Neural progenitor cell (in vitro differentiated cells): ENCODE data around the gene KCNJ14. TPM values are rescaled to one million over a fixed set of nuclear protein-coding genes. Genes with fewer than 3 reads are reported as not detected.
A peak's percentile ranks its signal among the peaks of the same experiment; 100 is the strongest.

Experiments
- DNase-seq: peaks from one replicate; pipeline ENCODE4 v3.0.0-alpha.2; 2016; ENCODE audit warnings: low spot score
- H2AFZ ChIP-seq: fragments of 200-600 bp; sonication (generic); replicated peaks from 2 replicates; pipeline ENCODE4 v1.6.1; 2016; ENCODE audit warnings: antibody characterized with exemption
- H3F3A ChIP-seq: fragments of 200-600 bp; sonication (generic); 2 replicates; pipeline ENCODE4 v1.6.1; 2016; ENCODE audit warnings: antibody characterized with exemption, low read depth
- H3K27ac ChIP-seq: fragments of 200-600 bp; sonication (generic); 2 replicates; pipeline ENCODE4 v1.5.1; 2016; ENCODE audit warnings: mild to moderate bottlenecking
- H3K27me3 ChIP-seq: fragments of 200-600 bp; sonication (generic); 2 replicates; pipeline ENCODE4 v1.6.1; 2016; ENCODE audit warnings: mild to moderate bottlenecking, moderate library complexity
- H3K36me3 ChIP-seq: fragments of 200-600 bp; sonication (generic); 2 replicates; pipeline ENCODE4 v1.5.1; 2016
- H3K4me1 ChIP-seq: fragments of 200-600 bp; sonication (generic); 2 replicates; pipeline ENCODE4 v1.6.1; 2016; ENCODE audit warnings: mixed run types
- H3K4me2 ChIP-seq: fragments of 200-600 bp; sonication (generic); 2 replicates; pipeline ENCODE4 v1.6.1; 2016
- H3K4me3 ChIP-seq: fragments of 200-600 bp; sonication (generic); 2 replicates; pipeline ENCODE4 v1.5.1; 2016
- H3K79me2 ChIP-seq: fragments of 200-600 bp; sonication (generic); 2 replicates; pipeline ENCODE4 v1.6.1; 2016; ENCODE audit warnings: low read depth
- H3K9ac ChIP-seq: fragments of 200-600 bp; sonication (generic); 2 replicates; pipeline ENCODE4 v1.6.1; 2016
- H3K9me3 ChIP-seq: fragments of 200-600 bp; sonication (generic); 2 replicates; pipeline ENCODE4 v1.5.1; 2016; ENCODE audit warnings: low read depth
- H4K20me1 ChIP-seq: fragments of 200-600 bp; sonication (generic); 2 replicates; pipeline ENCODE4 v1.6.1; 2016; ENCODE audit warnings: low read depth
- H3K27ac Mint-ChIP-seq: 3 replicates; pipeline ENCODE4 v1.8.0; 2021; ENCODE audit warnings: mixed read lengths
- H3K27me3 Mint-ChIP-seq: 2 replicates; pipeline ENCODE4 v1.8.0; 2022; ENCODE audit warnings: low read depth, mild to moderate bottlenecking, inconsistent platforms, moderate library complexity, mixed read lengths; ENCODE audit not compliant: insufficient read depth
- H3K36me3 Mint-ChIP-seq: 3 replicates; pipeline ENCODE4 v1.8.0; 2021; ENCODE audit warnings: mixed read lengths
- H3K4me1 Mint-ChIP-seq: 3 replicates; pipeline ENCODE4 v1.8.0; 2021; ENCODE audit warnings: mixed read lengths
- H3K4me3 Mint-ChIP-seq: 3 replicates; pipeline ENCODE4 v1.8.0; 2021; ENCODE audit warnings: mild to moderate bottlenecking, moderate library complexity, mixed read lengths
- H3K9me3 Mint-ChIP-seq: 3 replicates; pipeline ENCODE4 v1.8.0; 2020; ENCODE audit warnings: mixed read lengths
- CTCF ChIP-seq: fragments of 200-600 bp; sonication (generic); IDR thresholded peaks from 2 replicates; pipeline ENCODE4 v1.5.1; 2017; ENCODE audit warnings: antibody characterized with exemption, mild to moderate bottlenecking
- EZH2 ChIP-seq: fragments of 200-600 bp; sonication (generic); IDR thresholded peaks from 2 replicates; pipeline ENCODE4 v1.6.1; 2017; ENCODE audit warnings: antibody characterized with exemption, mild to moderate bottlenecking, moderate library complexity
- EZH2phosphoT487 ChIP-seq: fragments of 200-600 bp; sonication (generic); IDR thresholded peaks from 2 replicates; pipeline ENCODE4 v1.6.1; 2017; ENCODE audit warnings: antibody characterized with exemption
- total RNA-seq: library from RNA; depleted of rRNA; stranded (reverse); fragments of >200 nt; gene quantifications from 2 replicates; pipeline ENCODE4 v1.2.3, GENCODE V29; 2015; ENCODE audit warnings: low replicate concordance

KCNJ14 gene
- total RNA-seq, 1 donor from 2014 or later, result 0.69 TPM

GRCh38 chr19:48498595-48499311, 43.4 kb downstream of the KCNJ14 start:
- Histone ChIP-seq H3K79me2 (no peaks in the 10 kb centered on the region), H2AFZ (no peak overlapping the region), H3K4me3 (no peak overlapping the region), H3F3A (peaks cover 40% of the 10 kb centered on the region), H3K27ac (no peak overlapping the region), H3K4me1 (peaks cover 14% of the 10 kb centered on the region), H3K27me3 (peaks cover 17% of the 10 kb centered on the region), H3K36me3 (no peaks in the 10 kb centered on the region), H4K20me1 (peaks cover 4% of the 10 kb centered on the region), H3K4me2 (no peak overlapping the region), H3K9me3 (no peaks in the 10 kb centered on the region), H3K9ac (no peak overlapping the region)
- Mint-ChIP-seq H3K4me3 (no peak overlapping the region), H3K4me1 (peaks cover 33% of the 10 kb centered on the region), H3K27ac (no peak overlapping the region), H3K27me3 (peaks cover 16% of the 10 kb centered on the region), H3K36me3 (peaks cover 1% of the 10 kb centered on the region), H3K9me3 (no peaks in the 10 kb centered on the region)
- TF ChIP-seq EZH2, result no peak
- no peak for TF ChIP-seq CTCF
- TF ChIP-seq EZH2phosphoT487, result no peak
- DNase-seq, result no peak

- no peak overlapping the region for H2AFZ ChIP-seq
- no peak overlapping the region for H3K9ac ChIP-seq
- Mint-ChIP-seq H3K4me3 (no peak overlapping the region), H3K9me3 (no peaks in the 10 kb centered on the region), H3K36me3 (peaks cover 1% of the 10 kb centered on the region), H3K27me3 (peaks cover 16% of the 10 kb centered on the region), H3K4me1 (peaks cover 30% of the 10 kb centered on the region), H3K27ac (no peak overlapping the region)
- peaks cover 4% of the 10 kb centered on the region for H4K20me1 ChIP-seq
- H3K27me3 ChIP-seq, result peaks cover 10% of the 10 kb centered on the region
- no peaks in the 10 kb centered on the region for H3K79me2 ChIP-seq
- H3K4me3 ChIP-seq, result no peak overlapping the region
- no peaks in the 10 kb centered on the region for H3K36me3 ChIP-seq
- H3K4me1 ChIP-seq, result peaks cover 10% of the 10 kb centered on the region
- H3K4me2 ChIP-seq, result no peak overlapping the region
- no peak for TF ChIP-seq EZH2phosphoT487
- no peak for TF ChIP-seq CTCF
- TF ChIP-seq EZH2, result no peak
- H3K27ac ChIP-seq, result no peak overlapping the region
- no peak for DNase-seq
- peaks cover 35% of the 10 kb centered on the region for H3F3A ChIP-seq
- H3K9me3 ChIP-seq, result no peaks in the 10 kb centered on the region
These were observed 44.1 kb downstream of the KCNJ14 start for GRCh38 chr19:48499316-48500090.

GRCh38 chr19:48500830-48501493, 45.6 kb downstream of the KCNJ14 start:
- Histone ChIP-seq H3K4me1 (peaks cover 10% of the 10 kb centered on the region), H2AFZ (no peak overlapping the region), H3K36me3 (no peaks in the 10 kb centered on the region), H3K4me3 (peak overlapping the region; percentile 52), H3K79me2 (no peaks in the 10 kb centered on the region), H3K9ac (no peak overlapping the region), H3F3A (peaks cover 28% of the 10 kb centered on the region), H3K9me3 (no peaks in the 10 kb centered on the region), H3K27me3 (no peaks in the 10 kb centered on the region), H4K20me1 (peaks cover 4% of the 10 kb centered on the region), H3K27ac (no peak overlapping the region), H3K4me2 (peak overlapping the region; percentile 85)
- H3K9me3 Mint-ChIP-seq, result no peaks in the 10 kb centered on the region
- H3K27me3 Mint-ChIP-seq, result peaks cover 14% of the 10 kb centered on the region
- no peak overlapping the region for H3K4me3 Mint-ChIP-seq
- no peak for DNase-seq
- no peaks in the 10 kb centered on the region for H3K36me3 Mint-ChIP-seq
- TF ChIP-seq EZH2 (no peak), EZH2phosphoT487 (no peak), CTCF (no peak)
- H3K27ac Mint-ChIP-seq, result no peak overlapping the region
- H3K4me1 Mint-ChIP-seq, result peaks cover 20% of the 10 kb centered on the region
